GM21390 (cell line): Measurements from ENCODE around the gene FAM117B.
"Not testable (repeated sequence)": the region's sequence is repeated elsewhere in the genome, so short reads cannot be mapped to it uniquely, and the experiment has no call there.

Experiments used
- ATAC-seq: cut with Tn5 transposase; IDR thresholded peaks from one replicate; pipeline ENCODE4 v1.9.1; 2021; ENCODE audit not compliant: unreplicated experiment

Gene FAM117B

DNA sequence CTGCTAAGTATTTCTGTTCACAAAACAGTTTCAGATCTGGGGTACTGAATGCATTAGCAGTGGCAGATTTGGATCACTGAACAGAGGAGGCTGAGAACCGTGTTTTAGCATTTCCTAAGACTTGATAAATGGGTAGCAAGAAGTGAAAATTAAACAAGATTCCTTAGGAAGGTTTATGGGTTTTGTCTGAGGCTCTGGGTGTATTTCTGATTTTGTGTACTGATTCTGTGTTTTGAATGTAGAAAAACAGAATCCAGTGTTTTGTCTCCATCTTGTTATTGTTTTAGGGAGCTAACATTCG lies 1.4 kb downstream of the FAM117B start:
- no peak for ATAC-seq

DNA sequence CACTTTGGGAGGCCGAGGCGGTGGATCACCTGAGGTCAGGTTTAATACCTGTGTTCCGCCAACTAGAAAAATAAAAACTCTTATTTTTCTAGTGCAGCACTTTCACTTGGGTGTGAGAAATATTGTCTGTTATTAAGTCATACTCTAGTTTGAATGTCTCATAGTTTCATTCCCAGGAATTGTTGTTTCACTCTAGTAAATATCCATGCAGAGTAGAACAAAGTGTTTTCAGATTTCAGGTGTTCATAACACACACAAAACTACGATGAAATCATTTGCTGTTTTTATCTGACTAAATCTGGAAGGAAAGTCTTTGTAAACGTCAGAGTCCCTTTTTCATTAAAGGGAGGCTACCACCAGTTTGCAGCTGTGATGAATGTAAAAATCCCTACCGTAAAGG lies 4.0 kb downstream of the FAM117B start:
- ATAC-seq: no peak

DNA sequence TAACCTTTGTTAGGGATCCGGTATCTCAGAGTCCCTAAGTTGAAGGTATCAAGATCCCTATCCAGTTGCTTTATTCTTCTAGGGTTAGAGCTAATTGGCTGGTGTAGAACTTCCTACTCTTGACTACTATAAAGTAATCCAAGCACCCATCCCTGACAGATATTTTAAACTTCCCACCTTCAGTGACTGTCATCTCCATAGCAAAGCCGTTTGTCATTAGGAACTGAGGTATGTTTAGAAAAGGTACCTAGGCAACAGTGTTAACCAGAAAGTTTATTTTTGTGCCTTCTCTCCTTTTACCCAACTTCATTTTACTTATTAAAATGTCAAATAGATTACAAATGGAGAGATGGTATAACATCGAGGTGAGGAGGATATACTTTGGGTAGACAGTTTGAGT lies 4.5 kb downstream of the FAM117B start:
- no peak for ATAC-seq

DNA sequence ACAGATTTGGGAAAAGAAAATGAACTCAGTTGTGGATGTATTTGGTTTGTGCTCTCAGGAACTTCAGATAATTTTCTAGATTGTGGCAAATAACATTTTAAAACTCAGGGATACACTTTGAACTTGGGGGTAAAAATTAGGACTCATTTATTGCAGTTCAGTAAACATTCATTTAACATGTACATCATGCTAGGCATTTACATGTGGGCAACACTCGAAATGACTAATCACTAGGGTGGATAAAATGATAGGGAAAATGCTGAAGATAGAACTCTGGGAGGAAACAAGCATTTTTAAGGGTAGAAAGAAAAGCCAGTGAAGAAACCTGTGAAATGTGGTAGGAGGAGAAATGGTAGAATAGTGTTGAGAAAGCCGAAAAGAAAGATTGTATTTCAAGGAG lies 7.8 kb downstream of the FAM117B start:
- no peak for ATAC-seq

DNA sequence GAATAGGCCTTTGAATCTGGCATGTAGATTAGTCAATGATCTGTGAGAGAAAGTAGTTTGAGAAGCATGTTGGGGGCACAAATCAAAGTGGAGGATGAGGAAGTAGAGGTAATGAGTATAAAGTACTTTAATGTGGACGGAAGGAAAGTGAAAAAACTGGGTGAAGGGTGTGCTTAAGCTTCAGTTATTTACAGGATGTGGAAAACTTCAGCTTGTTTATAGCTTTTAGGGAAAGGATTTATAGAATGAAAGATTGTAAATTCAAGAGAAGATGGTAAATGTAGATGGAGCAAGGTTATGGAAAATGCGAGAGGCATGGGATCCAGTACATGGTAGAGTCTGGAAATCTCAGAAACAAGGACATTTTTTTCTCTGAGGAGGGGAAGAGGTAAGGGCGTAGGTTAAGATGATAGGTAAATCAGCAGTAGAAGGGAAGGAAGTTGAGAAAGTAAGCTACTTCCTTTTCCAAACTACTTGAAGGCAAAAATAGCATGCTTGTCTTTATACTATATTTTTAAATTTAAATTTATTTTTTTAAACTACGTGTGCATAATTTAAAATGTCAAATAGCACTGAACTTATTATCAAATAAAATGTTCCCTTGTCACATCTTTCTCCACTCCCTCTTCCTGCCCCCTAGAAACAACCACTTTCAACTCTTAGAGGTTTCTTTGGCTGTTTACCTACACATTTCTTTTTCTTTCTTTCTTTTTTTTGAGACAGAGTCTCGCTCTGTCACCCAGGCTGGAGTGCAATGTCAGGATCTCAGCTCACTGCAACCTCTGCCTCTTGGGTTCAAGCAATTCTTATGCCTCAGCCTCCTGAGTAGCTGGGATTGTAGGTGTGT lies 8.5 kb downstream of the FAM117B start:
- no peak for ATAC-seq

DNA sequence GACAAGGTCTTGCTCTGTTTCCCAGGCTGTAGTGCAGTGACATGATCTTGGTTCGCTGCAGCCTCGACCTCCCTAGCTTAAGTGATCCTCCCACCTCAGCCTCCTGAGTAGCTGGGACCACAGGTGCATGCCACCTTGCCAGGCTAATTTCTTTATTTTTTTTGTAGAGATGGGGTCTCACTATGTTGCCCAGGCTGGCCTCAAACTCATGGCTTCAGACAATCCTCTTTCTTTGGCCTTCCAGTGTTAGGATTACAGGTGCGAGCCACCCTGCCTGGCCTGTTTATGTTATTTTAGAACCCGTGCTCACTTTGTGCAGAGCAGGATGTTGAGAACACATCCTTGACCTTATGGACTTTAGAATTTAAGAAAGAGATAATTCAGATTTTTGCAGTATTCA lies 17.4 kb downstream of the FAM117B start:
- no peak for ATAC-seq

DNA sequence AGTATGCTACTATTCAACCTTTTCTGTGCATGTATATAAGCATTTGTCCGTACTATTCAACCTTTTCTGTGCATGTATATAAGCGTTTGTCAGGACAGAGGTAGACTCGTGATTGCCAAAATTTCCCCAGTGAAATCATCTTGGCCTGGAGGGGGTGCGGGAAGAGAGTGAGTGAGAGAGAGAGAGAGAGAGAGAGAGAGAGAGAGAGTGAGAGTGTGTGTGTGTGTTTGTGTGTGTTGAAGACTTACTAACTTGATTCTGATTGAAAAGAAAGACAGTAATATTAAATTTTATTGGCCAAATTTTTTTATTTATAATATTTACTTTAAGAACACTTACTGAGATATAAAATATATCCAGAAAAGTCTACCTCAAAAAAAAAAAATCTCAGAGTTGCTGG lies 19.1 kb downstream of the FAM117B start:
- no peak for ATAC-seq

DNA sequence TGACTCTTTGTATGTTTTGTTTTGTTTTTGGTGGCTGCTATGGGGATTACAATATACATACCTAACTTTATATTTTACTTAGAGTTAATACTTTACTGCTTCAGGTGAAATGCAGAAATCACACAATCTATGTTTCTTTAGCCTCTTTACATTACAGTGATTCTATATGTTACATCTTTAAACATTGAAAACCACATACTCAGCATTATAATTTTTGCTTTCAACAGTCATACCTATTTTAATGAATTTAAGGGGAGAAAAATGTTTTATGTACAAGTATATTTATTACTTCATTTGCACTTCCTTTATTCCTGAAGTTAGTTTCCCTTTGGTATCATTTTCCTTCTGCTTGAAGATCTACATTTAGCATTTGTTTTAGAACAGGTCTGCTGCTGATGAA lies 23.1 kb downstream of the FAM117B start:
- no peak for ATAC-seq

DNA sequence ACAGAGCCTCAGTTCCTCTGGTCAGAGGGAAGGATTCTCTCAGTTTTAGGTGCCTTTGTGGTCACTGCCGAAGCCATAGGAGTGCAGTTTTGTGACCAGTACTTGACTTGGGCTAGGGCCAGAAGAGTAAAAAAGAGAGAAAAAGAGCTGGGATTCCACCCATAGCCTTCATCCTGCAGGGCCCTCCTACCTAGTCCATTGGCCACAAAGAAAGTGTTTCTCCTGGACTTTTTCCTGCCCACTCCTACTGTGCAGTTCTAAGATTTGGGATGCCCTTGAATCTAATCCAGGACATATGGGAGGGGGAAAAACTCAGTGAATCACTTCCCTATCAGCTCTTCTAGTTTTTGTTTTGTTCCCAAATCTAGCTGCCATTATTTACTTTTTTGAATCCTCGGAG lies 26.0 kb downstream of the FAM117B start:
- ATAC-seq: no peak

DNA sequence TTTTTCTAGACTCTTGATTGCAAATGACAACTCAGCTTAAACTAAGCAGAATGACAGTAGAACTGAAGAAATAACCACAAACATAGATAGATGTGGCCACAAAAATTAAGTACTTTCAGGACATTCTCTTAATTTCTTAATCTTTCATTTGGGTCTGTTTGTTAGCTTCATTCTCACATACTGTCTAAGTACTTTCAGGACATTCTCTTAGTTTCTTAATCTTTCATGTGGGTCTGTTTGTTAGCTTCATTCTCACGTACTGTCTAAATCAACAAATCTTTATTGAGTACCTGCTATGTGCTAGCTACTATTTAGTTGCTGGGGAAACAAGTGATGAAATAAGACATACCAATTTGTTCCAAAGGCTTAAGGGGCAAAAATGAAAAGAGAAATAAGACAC lies 35.1 kb downstream of the FAM117B start:
- ATAC-seq: peak; percentile 42

DNA sequence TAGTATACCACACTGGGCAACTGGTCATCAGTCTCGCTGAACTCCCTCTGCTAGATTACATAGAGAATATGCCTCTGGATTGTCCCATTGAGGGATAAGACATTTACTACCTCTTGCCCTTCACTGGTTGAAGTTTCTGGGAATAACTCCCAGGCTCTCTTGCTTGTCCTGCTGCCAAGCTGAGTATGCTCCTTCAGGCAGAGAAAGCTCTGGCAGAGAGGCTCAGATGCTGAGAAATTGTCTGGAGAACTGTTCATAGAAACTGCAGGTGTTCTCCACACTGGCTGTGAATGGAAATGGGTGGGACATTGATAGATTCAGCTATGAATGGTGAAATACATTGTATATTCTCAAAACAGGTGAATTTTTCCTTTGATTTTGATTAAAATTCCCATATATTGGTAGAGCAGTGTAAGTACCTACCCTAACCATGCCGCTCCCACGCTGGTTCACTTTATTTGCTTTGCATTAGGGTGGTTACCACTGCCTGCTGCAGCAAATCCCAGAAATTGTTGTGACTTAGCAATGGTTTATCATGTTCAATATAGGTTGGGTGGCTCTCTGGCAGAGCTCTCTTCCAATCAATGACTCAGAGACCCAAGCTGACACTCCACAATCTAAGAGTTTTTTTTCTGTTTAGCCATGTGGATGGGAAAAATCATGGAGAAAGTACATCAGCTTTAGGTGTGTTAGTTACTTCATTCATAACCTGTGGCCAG lies 36.7 kb downstream of the FAM117B start:
- no peak for ATAC-seq

DNA sequence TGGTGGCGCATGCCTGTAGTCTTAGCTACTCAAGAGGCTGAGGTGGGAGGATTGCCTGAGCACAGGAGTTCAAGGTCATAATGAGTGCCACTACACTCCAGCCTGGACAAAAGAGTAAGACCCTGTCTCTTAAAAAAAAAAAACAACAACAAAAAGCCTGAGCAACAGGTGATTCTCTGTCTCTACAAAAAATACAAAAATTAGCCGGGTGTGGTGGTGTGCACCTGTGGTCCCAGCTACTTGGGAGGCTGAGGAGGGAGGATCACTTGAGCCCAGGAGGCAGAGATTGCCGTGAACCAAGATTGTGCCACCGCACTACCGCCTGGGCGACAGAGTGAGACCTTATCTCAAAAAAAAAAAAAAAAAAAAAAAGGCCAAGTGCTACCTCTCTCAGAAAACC lies 40.3 kb downstream of the FAM117B start:
- not testable (repeated sequence) for ATAC-seq

DNA sequence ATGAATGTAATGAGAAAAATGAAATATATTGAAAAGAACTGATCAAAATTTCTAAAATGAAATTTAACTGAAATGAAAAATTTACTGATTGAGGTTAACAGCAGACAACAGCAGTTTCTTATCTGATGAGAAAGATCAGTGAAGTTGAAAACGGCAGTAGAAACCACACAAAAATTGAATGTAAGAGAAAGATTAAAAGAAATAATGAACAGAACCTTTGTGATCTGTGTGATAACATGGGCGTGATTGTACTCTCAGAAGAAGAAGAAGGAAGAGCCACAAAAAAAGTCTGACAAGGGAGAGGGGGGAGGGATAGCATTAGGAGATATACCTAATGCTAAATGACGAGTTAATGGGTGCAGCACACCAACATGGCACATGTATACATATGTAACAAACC lies 45.2 kb downstream of the FAM117B start:
- no peak for ATAC-seq

DNA sequence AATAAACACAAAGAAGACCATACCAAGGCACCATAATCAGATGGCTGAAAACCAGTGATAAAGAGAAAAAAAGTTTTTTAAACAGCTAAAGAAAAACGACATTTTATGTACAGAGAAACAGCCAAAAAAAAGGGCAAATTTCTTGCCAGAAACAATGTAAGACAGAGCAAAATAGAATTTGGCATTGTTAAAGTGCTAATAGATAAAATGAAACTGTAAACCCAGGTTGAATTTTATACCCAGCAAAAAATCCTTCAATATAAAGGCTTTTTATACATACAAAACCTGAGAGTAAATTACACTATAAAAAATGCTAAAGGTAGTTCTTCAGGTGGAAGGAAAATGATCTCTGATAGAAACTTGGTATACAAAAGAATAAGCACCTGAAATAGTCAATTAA lies 45.7 kb downstream of the FAM117B start:
- no peak for ATAC-seq

DNA sequence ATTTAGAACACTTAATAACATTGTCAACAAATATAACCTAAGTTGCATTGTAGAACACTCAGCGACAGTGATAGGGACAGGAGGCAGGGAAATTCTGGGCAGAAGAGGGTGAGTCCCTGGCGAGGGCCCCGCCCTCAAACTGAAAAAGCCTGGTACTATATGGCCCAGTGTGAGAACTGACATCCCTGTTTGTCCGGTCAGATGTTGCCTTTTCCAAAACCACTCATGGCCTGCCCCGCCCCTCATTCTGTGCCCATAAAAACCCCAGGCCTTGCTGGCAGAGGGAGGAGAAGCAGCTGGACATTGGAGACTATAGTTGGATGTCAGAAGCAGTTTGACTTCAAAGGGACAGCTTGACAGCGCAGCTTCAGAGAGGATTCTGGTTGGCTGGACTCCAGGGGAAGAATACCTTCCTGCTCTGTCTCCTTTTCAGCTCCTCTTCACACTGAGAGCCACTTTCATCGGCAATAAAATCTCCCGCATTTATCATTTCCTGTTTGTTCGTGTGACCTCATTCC lies 47.0 kb downstream of the FAM117B start:
- ATAC-seq: no peak

DNA sequence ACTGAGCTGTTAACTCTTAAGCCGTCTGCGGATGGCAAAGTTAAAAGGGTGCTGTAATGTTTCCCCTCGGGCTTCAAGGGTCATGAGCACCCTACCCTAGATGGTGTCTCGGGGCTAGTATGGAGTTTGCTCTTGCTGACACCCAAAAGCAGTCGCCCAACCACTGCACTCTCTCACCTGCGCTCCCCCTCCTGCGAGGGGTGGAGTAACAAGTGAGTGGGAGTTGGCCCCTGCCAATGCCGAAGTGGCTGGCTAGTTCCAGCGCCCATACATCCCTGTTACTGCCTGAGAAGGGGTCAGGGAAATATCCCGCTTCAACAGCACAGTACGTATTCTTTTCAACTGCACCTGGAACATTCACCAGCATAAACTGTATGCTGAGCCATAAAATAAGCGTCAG lies 47.5 kb downstream of the FAM117B start:
- ATAC-seq: no peak

DNA sequence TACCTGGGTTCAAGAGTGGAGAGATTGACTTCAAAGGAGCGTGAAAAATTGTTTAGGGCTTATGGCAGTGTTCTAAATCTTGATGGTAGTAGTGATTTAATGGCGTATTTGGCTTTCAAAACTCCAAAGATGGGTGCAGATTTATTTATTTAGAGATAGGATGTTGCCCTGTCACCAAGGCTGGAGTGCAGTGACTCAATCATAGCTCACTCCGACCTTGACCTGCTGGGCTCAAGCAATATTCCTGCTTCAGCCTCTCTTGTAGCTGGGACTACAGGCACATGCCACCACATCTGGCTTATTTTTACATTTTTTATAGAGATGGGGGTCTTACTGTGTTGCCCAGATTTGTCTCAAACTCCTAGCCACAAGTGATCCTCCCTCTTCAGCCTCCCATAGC lies 52.5 kb downstream of the FAM117B start:
- no peak for ATAC-seq

DNA sequence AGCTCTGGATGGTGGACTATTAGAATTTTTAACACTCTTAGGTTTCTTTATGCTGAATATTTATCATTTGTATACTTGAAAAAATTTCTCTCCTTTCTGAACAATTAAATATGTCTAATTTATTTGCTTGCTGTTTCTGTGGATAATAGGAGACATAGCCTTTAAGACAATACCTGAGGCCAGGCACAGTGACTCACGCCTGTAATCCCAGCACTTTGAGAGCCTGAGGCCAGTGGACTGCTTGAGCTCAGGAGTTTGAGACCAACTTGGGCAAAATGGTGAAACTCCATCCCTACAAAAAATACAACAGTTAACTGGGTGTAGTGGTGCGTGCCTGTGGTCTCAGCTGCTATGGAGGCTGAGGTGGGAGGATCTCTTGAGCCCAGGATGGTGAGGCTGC lies 54.7 kb downstream of the FAM117B start:
- ATAC-seq: no peak

DNA sequence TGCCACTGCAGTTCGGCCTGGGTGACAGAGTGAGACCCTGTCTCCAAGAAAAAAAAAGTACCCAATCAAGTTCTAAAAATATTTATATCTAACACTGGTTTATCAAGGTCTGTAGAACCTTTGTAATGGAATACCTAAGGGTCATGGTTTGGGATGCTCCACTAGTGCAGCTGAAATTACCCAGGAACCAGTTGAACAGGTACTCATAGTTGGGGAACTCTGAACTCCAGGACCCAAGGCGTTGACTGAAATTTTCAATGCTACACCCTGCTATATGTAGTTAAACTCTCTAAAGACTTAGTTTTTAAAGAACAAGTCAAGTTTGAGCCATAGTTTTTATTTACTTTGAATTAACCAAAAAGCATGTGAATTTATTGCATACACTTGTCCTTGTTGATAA lies 55.1 kb downstream of the FAM117B start:
- no peak for ATAC-seq

DNA sequence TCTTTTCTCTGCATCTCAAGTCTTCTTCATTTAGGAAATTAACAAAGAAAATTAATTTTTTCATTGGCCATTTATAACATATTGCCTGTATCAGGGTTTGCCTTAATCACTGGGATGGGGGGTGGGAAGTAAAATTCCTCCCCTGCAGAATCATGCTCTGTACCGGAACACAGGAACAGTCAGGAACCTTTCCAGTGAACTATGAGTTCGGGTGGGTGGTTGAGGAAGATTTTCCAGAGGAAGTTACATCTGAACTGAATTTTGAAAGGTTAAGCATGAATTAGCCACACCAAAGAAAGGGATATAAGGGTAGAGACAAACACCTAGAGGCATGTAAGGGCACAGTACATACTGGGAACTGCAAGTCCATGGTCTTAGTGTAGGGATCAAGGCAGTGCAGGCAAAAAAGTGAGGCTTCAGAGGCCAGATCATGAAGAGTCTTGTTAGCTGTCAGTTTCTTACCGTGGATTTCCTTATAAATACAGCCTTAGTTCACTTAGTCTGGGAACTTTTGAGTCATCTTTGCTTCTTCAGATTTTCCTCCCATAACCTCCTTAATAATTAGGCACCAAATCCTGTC lies 55.6 kb downstream of the FAM117B start:
- no peak for ATAC-seq

DNA sequence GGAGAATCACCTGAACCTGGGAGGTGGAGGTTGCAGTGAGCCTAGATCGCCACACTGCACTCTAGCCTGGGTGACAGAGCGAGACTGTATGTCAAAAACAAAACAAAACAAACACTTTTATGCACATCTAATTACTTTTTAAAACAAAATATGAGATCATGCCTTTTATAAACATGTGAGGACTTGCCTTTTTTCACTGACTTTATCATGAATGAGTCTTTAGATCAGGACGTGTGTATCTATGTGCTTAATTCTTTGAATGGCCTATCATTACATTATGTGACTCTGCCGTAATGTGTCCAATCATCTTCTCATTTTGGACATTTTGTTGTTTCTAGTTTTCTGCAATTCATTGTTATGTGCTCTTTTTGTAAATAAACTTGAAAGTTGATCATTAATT lies 58.7 kb downstream of the FAM117B start:
- no peak for ATAC-seq

DNA sequence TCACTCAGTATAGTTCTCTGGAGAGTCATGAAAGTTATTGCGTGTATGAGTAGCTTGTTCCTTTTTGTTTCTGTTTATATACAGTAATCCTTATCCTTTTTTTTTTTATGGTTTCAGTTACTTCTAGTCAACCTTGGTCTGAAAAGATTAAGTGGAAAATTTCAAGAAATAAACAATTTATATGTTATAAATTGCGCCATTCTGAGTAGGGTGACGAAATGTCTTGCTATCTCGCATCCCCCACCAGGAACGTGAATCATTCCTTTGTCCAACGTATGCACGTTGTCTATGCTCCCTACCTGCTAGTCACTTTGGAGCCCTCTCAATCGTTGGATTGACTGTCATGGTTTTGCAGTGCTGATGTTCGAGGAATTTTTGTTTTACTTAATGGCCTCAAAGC lies 60.4 kb downstream of the FAM117B start:
- no peak for ATAC-seq
